Gastrocnemius medialis (tissue), 4 donors: ENCODE results near the gene FRMD6.

Experiments
- CTCF ChIP-seq, 5 experiments: fragments of 450-650 bp in 3 of 5; fragments of 200-600 bp in 2 of 5; sonication (generic) in 2 of 5; IDR thresholded peaks in 4 of 5; conservative IDR thresholded peaks in 1 of 5; 1 replicate in 4 of 5; 2 replicates in 1 of 5; pipeline ENCODE4 v1.5.1; 2016 to 2019; ENCODE audit warnings: antibody characterized with exemption in 5 of 5, mild to moderate bottlenecking in 3 of 5, moderate library complexity in 3 of 5
- POLR2A ChIP-seq, 2 donors: fragments of 450-650 bp; IDR thresholded peaks; one replicate each; pipeline ENCODE4 v1.6.1; 2017; ENCODE audit warnings: antibody characterized with exemption in 2 of 2, mild to moderate bottlenecking in 2 of 2, moderate library complexity in 2 of 2

DNA sequence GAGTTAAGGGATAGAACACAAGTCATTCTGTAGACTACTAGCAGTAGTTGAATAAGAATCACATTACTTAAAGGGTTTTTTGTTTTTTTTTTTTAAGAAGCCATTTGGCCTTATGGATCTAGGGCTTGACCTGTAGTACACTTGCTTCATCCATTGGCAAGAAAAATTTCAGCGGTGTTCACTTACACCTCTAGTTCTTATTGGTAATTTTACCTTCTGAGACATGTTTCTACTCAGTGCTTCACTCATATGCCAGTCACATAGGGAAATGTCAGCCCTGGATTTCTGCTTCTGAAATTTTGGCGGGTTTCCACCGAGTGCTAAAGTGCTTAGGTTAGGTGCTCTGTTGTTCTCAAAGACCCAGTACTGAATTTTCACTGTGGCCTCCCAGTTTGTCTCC is 72.9 kb downstream of the FRMD6 start:
- TF ChIP-seq CTCF (IDR thresholded peaks at IDR 0.05 in 4 of 5, conservative IDR thresholded peaks at IDR 0.05 in 1 of 5) (no peak), POLR2A (IDR thresholded peaks at IDR 0.05) (no peak)
